Measurements from ENCODE around the gene PRKD2.

PRKD2 gene

DNA sequence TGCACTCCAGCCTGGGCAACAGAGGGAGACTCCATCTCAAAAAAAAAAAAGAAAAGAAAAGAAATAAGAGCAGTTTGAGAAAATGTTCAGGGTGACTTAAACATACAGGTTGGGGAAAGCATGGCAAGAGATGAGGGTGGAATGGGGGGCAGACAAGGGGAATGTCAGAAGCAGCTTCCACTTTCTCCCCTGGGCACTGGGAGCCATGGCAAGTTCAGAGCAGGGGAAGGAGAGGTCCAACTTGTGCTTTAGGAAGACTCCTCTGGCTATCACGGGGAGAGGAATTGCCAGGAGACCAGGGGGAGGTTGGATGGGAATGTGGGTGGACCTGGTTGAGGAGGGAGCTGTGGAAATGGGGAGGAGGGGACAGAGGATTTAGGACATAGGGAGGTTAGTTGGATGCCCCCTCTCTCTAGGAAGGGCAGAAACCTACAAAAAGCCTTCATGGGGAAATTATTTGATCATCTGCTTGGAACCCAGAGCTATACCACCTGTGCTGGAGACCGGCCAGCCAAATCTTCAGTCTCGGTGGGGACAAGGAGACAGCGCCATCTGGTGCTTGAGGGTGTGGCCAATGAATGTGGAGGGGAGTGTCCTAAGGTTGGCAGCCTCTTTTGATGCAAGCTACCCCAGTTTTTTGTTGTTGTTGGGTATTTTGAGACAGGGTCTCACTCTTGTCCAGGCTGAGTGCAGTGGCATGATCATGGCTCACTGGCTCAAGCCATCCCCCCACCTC lies 36.7 kb upstream of the PRKD2 start:
- Histone ChIP-seq H3K4me3 (ENCODE audit: low read depth in 1 of 2, low read length in 2 of 2) (no peak overlapping the region), H3K4me1 (ENCODE audit: insufficient read depth, low read length) (no peaks in the 10 kb centered on the region), H3K27ac (ENCODE audit: low read depth, low read length) (no peak overlapping the region), H3K9ac (ENCODE audit: low read length) (no peak overlapping the region), H3K27me3 (ENCODE audit: control insufficient read depth in 1 of 2, insufficient read depth in 2 of 2, low read length in 2 of 2) (no peaks in the 10 kb centered on the region), H3K9me3 (ENCODE audit: low read length) (no peaks in the 10 kb centered on the region), H3K36me3 (ENCODE audit: insufficient read depth, low read length) (peaks cover 16% of the 10 kb centered on the region)

DNA sequence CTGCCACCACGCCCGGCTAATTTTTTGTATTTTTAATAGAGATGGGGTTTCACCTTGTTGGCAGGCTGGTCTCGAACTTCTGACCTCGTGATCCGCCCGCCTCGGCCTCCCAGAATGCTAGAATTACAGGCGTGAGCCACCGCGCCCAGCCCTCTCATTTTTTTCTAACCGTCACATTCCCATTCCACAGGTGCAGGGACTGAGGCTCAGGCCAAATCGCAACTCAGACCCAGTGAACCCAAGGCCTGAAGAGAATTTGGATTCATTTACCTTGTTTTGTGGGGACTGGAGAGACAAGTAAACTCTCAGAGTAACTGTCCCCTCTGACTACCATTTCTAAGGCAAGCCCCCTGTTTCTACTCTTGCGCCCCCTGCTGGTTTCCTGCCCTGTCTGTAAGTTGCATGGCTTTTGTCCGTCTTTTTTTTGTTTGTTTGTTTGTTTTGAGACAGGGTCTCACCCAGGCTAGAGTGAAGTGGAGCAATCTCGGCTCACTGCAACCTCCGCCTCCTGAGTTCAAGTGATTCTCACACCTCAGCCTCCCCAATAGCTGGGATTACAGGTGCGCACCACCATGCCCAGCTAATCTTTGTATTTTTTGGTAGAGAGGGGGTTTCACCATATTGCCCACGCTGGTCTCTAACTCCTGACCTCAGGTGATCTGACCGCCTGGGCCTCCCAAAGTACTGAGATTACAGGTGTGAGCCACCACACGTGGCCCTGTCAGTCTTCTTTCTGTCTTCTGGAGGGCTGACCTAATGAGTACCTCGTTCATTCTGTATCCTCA lies 31.6 kb upstream of the PRKD2 start:
- Histone ChIP-seq H3K9me3 (ENCODE audit: low read length) (no peaks in the 10 kb centered on the region), H3K27me3 (ENCODE audit: control insufficient read depth in 1 of 2, insufficient read depth in 2 of 2, low read length in 2 of 2) (no peaks in the 10 kb centered on the region), H3K27ac (ENCODE audit: low read depth, low read length) (no peak overlapping the region), H3K4me3 (ENCODE audit: low read depth in 1 of 2, low read length in 2 of 2) (no peak overlapping the region), H3K9ac (ENCODE audit: low read length) (no peak overlapping the region), H3K4me1 (ENCODE audit: insufficient read depth, low read length) (peaks cover 22% of the 10 kb centered on the region), H3K36me3 (ENCODE audit: insufficient read depth, low read length) (peaks cover 6% of the 10 kb centered on the region)

DNA sequence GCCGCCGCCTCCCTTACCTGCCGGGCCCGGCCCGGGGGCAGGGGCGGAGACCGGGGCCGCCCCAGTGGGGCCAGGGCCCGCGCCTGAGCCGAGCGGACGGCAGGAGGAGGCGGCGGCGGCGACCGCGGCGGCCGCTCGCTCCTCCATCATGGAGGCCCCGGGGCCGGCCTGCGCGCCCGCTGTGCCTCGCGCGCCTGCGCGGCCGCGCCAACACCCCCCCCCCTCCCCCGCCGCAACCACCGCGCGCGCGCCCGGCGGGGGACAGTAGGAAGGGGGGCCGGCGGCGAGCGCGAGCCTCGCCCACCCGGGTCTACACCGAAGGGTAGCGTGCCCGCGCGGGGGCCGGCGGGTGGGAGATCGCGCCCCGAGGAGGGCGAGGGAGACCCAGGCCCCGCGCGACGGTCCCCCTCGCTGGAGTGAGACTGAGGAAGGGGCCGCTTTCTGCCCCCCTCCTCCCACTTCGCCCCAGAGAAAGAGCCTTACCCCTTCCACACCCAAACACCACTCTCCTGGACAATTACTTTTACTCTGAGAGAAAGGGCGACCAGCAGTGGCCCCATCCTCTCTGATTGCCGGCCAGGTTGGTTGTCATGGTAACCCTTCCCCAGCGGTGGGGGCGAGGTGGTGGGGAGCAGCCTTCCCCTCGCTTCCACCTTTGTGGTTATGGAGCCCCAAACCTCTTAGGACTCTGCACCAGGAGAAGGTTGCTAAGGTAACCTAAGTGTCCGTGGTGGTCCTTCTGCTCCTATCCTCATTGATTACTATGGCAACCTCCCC lies 29.6 kb upstream of the PRKD2 start, which contains the start of gene STRN4:
Gene STRN4, minus strand, starts transcription at position 170 of the 777 bp plus-strand sequence. Its CDS starts 20 bp downstream, at position 150.
- peaks cover 38% of the 10 kb centered on the region for H3K4me1 ChIP-seq (ENCODE audit: insufficient read depth, low read length)
- H3K36me3 ChIP-seq (ENCODE audit: insufficient read depth, low read length), result peaks cover 6% of the 10 kb centered on the region

DNA sequence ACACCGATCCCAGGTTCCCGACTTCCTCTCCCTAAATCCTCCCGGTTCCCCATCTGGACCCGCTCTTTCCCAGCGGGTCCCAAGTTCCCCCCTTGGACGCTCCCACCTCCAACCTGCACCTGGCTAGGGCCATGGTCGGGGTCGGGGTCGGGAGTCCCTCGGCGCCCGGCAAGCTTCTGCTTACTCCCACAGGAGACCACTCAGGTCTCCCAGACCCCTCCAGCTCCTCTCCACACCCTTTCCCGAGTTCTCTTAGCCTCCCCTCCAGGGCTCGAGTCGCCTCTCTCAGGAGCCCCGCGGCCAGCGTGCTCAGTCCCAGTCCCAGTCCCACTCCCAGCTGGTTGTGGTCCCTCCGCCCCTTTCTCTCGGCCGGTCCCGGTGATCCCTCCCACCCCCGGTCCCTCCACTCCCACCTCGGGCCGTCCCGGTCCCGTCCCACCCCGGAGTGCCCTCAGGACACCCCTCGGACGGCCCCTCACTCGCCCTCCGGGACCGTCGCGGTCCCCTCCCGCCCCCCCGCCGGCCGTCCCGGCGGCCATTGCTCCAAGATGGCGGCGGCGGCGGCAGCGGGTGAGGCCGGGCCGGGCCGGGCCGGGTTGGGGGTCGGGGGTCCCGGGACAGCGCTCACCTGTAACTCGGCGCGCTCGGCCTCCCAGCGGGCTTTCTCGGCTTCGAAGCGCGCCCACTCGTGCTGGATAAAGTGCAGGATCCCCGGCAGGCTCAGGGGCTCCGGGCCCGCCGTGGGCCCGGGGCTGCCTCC lies 28.8 kb upstream of the PRKD2 start, which contains the start of gene FKRP:
Gene FKRP, plus strand, starts transcription at position 537 of the 760 bp plus-strand sequence. CDS start 9,394 bp downstream, outside the sequence.
- peaks cover 45% of the 10 kb centered on the region for H3K4me1 ChIP-seq (ENCODE audit: insufficient read depth, low read length)

More for the DNA sequence above, 29.6 kb upstream of the PRKD2 start, which contains the start of gene STRN4:
- Histone ChIP-seq H3K4me3 (ENCODE audit: low read depth in 1 of 2, low read length in 2 of 2) (peak within 1 kb of the TSS; percentile 81 to 86), H3K9ac (ENCODE audit: low read length) (peak within 1 kb of the TSS; percentile 81), H3K27me3 (ENCODE audit: control insufficient read depth in 1 of 2, insufficient read depth in 2 of 2, low read length in 2 of 2) (no peaks in the 10 kb centered on the region), H3K9me3 (ENCODE audit: low read length) (no peaks in the 10 kb centered on the region), H3K27ac (ENCODE audit: low read depth, low read length) (peak within 1 kb of the TSS; percentile 82)

DNA sequence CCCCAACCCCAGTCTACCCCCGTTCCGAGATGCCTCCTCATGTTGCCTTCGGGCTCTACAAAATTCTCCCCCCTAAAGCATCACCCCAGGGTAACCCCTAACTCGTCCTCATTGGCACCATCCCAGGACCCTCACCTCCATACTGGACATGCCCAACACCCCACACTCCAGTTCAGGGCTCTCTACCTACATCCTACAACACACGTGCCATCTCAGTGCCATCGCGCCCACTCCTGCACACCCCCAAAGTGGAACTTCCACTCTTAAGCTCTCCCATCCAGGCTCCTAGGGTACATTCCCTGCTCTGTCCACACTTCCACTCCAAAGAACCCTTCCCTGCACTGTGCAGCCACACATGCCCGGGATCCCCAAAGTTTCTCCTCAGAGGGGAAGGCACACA lies 28.1 kb upstream of the PRKD2 start:
- Histone ChIP-seq H3K27ac (ENCODE audit: low read depth, low read length) (no peak overlapping the region), H3K4me1 (ENCODE audit: insufficient read depth, low read length) (peaks cover 50% of the 10 kb centered on the region), H3K36me3 (ENCODE audit: insufficient read depth, low read length) (no peaks in the 10 kb centered on the region), H3K9ac (ENCODE audit: low read length) (peak overlapping the region; percentile 81), H3K27me3 (ENCODE audit: control insufficient read depth in 1 of 2, insufficient read depth in 2 of 2, low read length in 2 of 2) (no peaks in the 10 kb centered on the region), H3K9me3 (ENCODE audit: low read length) (no peaks in the 10 kb centered on the region), H3K4me3 (ENCODE audit: low read depth in 1 of 2, low read length in 2 of 2) (peak overlapping the region; percentile 81 to 86)

More for the DNA sequence above, 28.8 kb upstream of the PRKD2 start, which contains the start of gene FKRP:
- Histone ChIP-seq H3K9me3 (ENCODE audit: low read length) (no peaks in the 10 kb centered on the region), H3K36me3 (ENCODE audit: insufficient read depth, low read length) (peaks cover 4% of the 10 kb centered on the region), H3K27me3 (ENCODE audit: control insufficient read depth in 1 of 2, insufficient read depth in 2 of 2, low read length in 2 of 2) (no peaks in the 10 kb centered on the region), H3K9ac (ENCODE audit: low read length) (peak within 1 kb of the TSS; percentile 81), H3K27ac (ENCODE audit: low read depth, low read length) (peak within 1 kb of the TSS; percentile 82), H3K4me3 (ENCODE audit: low read depth in 1 of 2, low read length in 2 of 2) (peak within 1 kb of the TSS; percentile 81 to 86)

DNA sequence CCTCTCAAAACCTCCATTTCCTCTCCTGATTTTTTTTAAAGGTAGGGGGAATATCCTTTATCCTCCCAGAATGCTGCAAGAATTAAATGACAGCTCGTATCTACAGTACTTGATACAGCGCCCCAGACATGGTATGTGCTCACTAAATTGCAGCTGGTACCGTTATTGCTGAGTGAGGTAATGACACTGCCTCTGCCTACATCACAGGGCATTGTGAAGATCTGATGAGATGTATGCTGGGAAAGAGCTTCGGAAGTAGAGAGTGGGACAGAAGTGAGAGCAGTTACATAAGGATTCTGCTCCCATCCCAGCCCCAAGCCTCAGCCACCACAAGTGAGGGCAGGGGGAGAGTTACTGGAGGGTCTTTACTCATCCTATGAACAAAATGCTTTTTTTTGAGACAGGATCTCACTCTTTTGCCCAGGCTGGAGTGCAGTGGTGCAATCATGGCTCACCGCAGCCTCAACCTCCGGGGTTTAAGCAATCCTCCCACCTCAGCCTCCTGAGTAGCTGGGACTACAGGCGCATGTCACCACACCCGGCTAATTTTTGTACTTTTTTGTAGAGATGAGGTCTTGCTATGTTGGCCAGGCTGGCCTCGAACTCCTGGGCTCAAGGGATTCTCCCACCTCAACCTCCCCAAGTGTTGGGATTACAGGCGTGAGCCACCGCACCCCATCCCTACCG lies 27.2 kb upstream of the PRKD2 start:
- Histone ChIP-seq H3K27ac (ENCODE audit: low read depth, low read length) (no peak overlapping the region), H3K27me3 (ENCODE audit: control insufficient read depth in 1 of 2, insufficient read depth in 2 of 2, low read length in 2 of 2) (no peaks in the 10 kb centered on the region), H3K4me1 (ENCODE audit: insufficient read depth, low read length) (peaks cover 59% of the 10 kb centered on the region), H3K9me3 (ENCODE audit: low read length) (no peaks in the 10 kb centered on the region), H3K9ac (ENCODE audit: low read length) (peak overlapping the region; percentile 81), H3K4me3 (ENCODE audit: low read depth in 1 of 2, low read length in 2 of 2) (peak overlapping the region in 1 of 2 donors; percentile 81), H3K36me3 (ENCODE audit: insufficient read depth, low read length) (no peaks in the 10 kb centered on the region)

DNA sequence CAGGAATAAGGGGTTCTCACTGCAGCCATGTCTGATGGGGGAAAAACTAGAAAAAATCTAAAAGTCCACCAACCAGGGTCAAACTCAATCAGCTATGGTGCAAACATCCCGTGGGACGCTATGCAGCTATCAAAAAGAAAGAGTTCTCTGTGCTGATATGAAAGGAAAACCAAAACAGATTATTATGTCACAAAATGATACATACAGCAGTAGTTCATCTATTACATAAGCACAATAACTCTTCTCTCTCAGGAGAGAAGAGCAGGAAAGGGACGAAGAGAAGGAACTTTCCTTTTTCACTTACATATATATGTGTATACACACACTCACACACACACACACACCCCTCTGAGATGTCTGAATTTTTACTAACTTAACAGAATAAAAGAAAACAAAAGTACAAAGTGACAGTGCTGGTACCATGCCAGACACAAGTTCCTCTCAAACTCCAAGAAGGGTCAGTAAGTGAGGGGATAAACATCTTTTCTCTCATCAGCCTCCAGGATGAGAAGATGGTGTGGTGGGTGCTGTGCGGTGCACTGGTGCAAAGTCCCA lies 26.1 kb upstream of the PRKD2 start:
- H3K27me3 ChIP-seq (ENCODE audit: control insufficient read depth in 1 of 2, insufficient read depth in 2 of 2, low read length in 2 of 2), result no peaks in the 10 kb centered on the region
- H3K4me1 ChIP-seq (ENCODE audit: insufficient read depth, low read length), result peaks cover 64% of the 10 kb centered on the region
- H3K4me3 ChIP-seq (ENCODE audit: low read depth in 1 of 2, low read length in 2 of 2), result no peak overlapping the region
- no peak overlapping the region for H3K27ac ChIP-seq (ENCODE audit: low read depth, low read length)
- no peaks in the 10 kb centered on the region for H3K9me3 ChIP-seq (ENCODE audit: low read length)
- H3K9ac ChIP-seq (ENCODE audit: low read length), result no peak overlapping the region
- peaks cover 9% of the 10 kb centered on the region for H3K36me3 ChIP-seq (ENCODE audit: insufficient read depth, low read length)

DNA sequence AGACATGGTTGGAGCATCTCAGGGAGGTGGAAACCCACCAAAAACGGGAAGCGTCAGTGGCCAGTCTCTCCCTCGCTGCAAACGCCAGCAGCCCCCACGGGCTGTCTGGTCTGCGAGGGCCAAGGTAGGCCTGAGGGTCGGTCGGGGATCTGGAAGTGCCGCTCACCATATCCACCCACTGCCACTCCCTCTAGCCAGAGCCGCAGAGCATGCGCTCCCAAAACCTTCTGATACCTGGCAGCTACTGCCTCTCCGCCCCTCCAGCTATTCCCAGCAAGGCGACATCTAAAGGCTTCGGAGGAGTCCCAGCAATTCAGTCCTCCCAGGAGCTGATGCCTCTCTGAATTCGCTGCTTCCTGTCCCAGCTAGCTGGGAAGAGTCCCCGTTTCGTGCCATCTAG lies 24.5 kb upstream of the PRKD2 start:
- H3K27ac ChIP-seq (ENCODE audit: low read depth, low read length), result no peak overlapping the region
- H3K9me3 ChIP-seq (ENCODE audit: low read length), result no peaks in the 10 kb centered on the region
- no peak overlapping the region for H3K4me3 ChIP-seq (ENCODE audit: low read depth in 1 of 2, low read length in 2 of 2)
- no peak overlapping the region for H3K9ac ChIP-seq (ENCODE audit: low read length)
- H3K36me3 ChIP-seq (ENCODE audit: insufficient read depth, low read length), result peaks cover 22% of the 10 kb centered on the region
- H3K27me3 ChIP-seq (ENCODE audit: control insufficient read depth in 1 of 2, insufficient read depth in 2 of 2, low read length in 2 of 2), result no peaks in the 10 kb centered on the region
- H3K4me1 ChIP-seq (ENCODE audit: insufficient read depth, low read length), result peaks cover 57% of the 10 kb centered on the region

DNA sequence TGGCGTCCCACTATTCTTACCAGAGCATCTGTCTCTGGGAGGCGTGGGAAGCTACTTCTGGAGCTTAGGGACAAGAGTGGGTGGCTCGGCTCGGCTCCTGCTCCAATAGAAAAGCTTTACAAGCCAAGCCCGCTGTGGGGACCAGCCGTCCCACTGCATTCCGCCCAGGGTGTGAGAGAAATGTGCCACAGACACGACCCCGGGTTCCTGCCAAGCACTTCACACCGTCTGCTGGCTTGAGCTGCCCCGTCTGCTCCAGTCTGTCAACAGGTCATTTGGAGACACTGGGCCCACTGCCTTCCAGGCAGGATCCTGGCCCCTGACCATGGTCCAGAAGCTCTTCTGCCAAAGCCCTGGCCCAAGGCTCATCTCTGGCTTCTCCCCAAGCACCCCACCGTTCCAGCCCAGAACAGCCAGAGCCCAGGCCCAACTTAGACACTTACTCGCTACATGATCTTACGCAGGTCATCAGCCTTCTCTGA lies 22.4 kb upstream of the PRKD2 start:
- H3K9me3 ChIP-seq (ENCODE audit: low read length), result no peaks in the 10 kb centered on the region
- H3K36me3 ChIP-seq (ENCODE audit: insufficient read depth, low read length), result peaks cover 31% of the 10 kb centered on the region
- H3K9ac ChIP-seq (ENCODE audit: low read length), result no peak overlapping the region
- peaks cover 47% of the 10 kb centered on the region for H3K4me1 ChIP-seq (ENCODE audit: insufficient read depth, low read length)
- H3K27me3 ChIP-seq (ENCODE audit: control insufficient read depth in 1 of 2, insufficient read depth in 2 of 2, low read length in 2 of 2), result no peaks in the 10 kb centered on the region
- H3K27ac ChIP-seq (ENCODE audit: low read depth, low read length), result no peak overlapping the region
- no peak overlapping the region for H3K4me3 ChIP-seq (ENCODE audit: low read depth in 1 of 2, low read length in 2 of 2)

DNA sequence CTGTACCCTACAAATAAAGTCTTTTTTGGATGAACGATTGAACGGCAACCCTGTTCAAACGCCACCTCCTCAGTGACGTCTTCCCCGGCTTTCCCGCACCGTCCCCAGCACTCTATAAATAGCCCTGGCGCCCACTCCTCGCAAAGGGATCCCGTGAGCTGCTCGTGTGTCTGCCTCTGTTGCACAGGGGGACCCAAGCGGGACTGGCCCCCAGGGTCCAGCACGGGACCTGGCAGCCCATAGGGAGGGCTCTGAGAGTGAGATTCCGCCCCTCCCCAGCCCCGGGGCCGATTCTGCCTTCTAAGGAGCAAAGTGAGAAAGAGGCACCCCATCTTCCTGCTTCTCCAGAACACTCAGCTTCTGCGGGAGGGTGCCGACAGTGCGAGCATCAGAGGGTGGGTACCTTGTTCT lies 20.9 kb upstream of the PRKD2 start:
- Histone ChIP-seq H3K36me3 (ENCODE audit: insufficient read depth, low read length) (peaks cover 46% of the 10 kb centered on the region), H3K9ac (ENCODE audit: low read length) (no peak overlapping the region), H3K4me3 (ENCODE audit: low read depth in 1 of 2, low read length in 2 of 2) (no peak overlapping the region), H3K27ac (ENCODE audit: low read depth, low read length) (no peak overlapping the region), H3K27me3 (ENCODE audit: control insufficient read depth in 1 of 2, insufficient read depth in 2 of 2, low read length in 2 of 2) (no peaks in the 10 kb centered on the region), H3K4me1 (ENCODE audit: insufficient read depth, low read length) (peaks cover 35% of the 10 kb centered on the region), H3K9me3 (ENCODE audit: low read length) (no peaks in the 10 kb centered on the region)
